WTC11 (cell line): ENCODE data around the gene IL1R1. TPM values are rescaled to one million over a fixed set of nuclear protein-coding genes. Genes with fewer than 3 reads are reported as not detected.

ENCODE experiments used
- ATAC-seq: fragments of 200-7000 bp; cut with Tn5 transposase; 2 replicates; pipeline ENCODE4 v1.10.0; 2021; ENCODE audit warnings: mild to moderate bottlenecking, moderate library complexity
- CTCF ChIA-PET: fragments of 300-600 bp; sonication (Branson Sonifier 250); formaldehyde crosslinking; loops from one replicate; lab custom pipeline; 2021; ENCODE audit warnings: antibody characterized with exemption; lab: Charles Lee
- POLR2A ChIA-PET: fragments of 350-600 bp; sonication (Branson Sonifier 250); formaldehyde crosslinking; loops from one replicate; lab custom pipeline; 2021; ENCODE audit warnings: antibody characterized with exemption; lab: Charles Lee
- DNase-seq: peaks from one replicate; pipeline ENCODE4 v3.0.0; 2021; ENCODE audit warnings: low spot score
- H3K27ac Mint-ChIP-seq: 2 replicates; pipeline ENCODE4 v1.8.0; 2021; ENCODE audit warnings: mixed read lengths
- H3K27me3 Mint-ChIP-seq: 2 replicates; pipeline ENCODE4 v1.8.0; 2021; ENCODE audit warnings: low read depth, mild to moderate bottlenecking, moderate library complexity, mixed read lengths
- H3K36me3 Mint-ChIP-seq: 2 replicates; pipeline ENCODE4 v1.8.0; 2021; ENCODE audit warnings: mixed read lengths
- H3K4me1 Mint-ChIP-seq: 2 replicates; pipeline ENCODE4 v1.8.0; 2022; ENCODE audit warnings: mixed read lengths
- H3K4me3 Mint-ChIP-seq: 2 replicates; pipeline ENCODE4 v1.8.0; 2021; ENCODE audit warnings: mild to moderate bottlenecking, moderate library complexity, mixed read lengths
- H3K9me3 Mint-ChIP-seq: 2 replicates; pipeline ENCODE4 v1.8.0; 2021; ENCODE audit warnings: mixed read lengths
- ARID4B ChIP-seq: sonication (generic); formaldehyde crosslinking; IDR thresholded peaks from 2 replicates; pipeline ENCODE4 v1.8.0; 2023; ENCODE audit warnings: missing genetic modification reagents, mild to moderate bottlenecking, borderline replicate concordance
- E2F5 ChIP-seq: sonication (generic); formaldehyde crosslinking; IDR thresholded peaks from 2 replicates; pipeline ENCODE4 v1.8.1; 2022; ENCODE audit warnings: mild to moderate bottlenecking, moderate library complexity, missing genetic modification reagents
- GRHL2 ChIP-seq: fragments of 250-450 bp; sonication (Bioruptor Pico); IDR thresholded peaks from 2 replicates; pipeline ENCODE4 v1.8.0; 2022; ENCODE audit warnings: mild to moderate bottlenecking, moderate library complexity; ENCODE audit not compliant: insufficient replicate concordance, severe bottlenecking
- IRF2 ChIP-seq: sonication (generic); formaldehyde crosslinking; IDR thresholded peaks from 2 replicates; pipeline ENCODE4 v1.8.0; 2022; ENCODE audit warnings: low read depth, missing genetic modification reagents, borderline replicate concordance
- NFATC4 ChIP-seq: fragments of 250-450 bp; sonication (Bioruptor Pico); IDR thresholded peaks from 2 replicates; pipeline ENCODE4 v1.9.0; 2021; ENCODE audit warnings: mild to moderate bottlenecking
- NFYB ChIP-seq: sonication (generic); formaldehyde crosslinking; conservative IDR thresholded peaks from 2 replicates; pipeline ENCODE4 v1.8.0; 2022; ENCODE audit warnings: low read depth, missing genetic modification reagents
- PREB ChIP-seq: sonication (generic); formaldehyde crosslinking; IDR thresholded peaks from 2 replicates; pipeline ENCODE4 v1.8.1; 2022; ENCODE audit warnings: mild to moderate bottlenecking, missing genetic modification reagents, moderate library complexity, borderline replicate concordance
- SMAD3 ChIP-seq: sonication (generic); formaldehyde crosslinking; IDR thresholded peaks from 2 replicates; pipeline ENCODE4 v1.8.0; 2022; ENCODE audit warnings: missing genetic modification reagents, mild to moderate bottlenecking, borderline replicate concordance
- SMAD4 ChIP-seq: sonication (generic); formaldehyde crosslinking; IDR thresholded peaks from 2 replicates; pipeline ENCODE4 v1.8.0; 2022; ENCODE audit warnings: mild to moderate bottlenecking, missing genetic modification reagents
- USF1 ChIP-seq: sonication (generic); formaldehyde crosslinking; IDR thresholded peaks from 2 replicates; pipeline ENCODE4 v1.8.0; 2022; ENCODE audit warnings: mild to moderate bottlenecking, missing genetic modification reagents
- USF2 ChIP-seq: sonication (generic); formaldehyde crosslinking; IDR thresholded peaks from 2 replicates; pipeline ENCODE4 v1.8.1; 2023; ENCODE audit warnings: mild to moderate bottlenecking, missing genetic modification reagents, moderate library complexity
- ZNF232 ChIP-seq: sonication (generic); formaldehyde crosslinking; IDR thresholded peaks from 2 replicates; pipeline ENCODE4 v1.8.0; 2022; ENCODE audit warnings: mild to moderate bottlenecking, missing genetic modification reagents
- ZNF317 ChIP-seq: sonication (generic); formaldehyde crosslinking; IDR thresholded peaks from 2 replicates; pipeline ENCODE4 v1.8.1; 2023; ENCODE audit warnings: low read depth, mild to moderate bottlenecking, moderate library complexity, missing genetic modification reagents, borderline replicate concordance
- ZNF425 ChIP-seq: fragments of 250-450 bp; sonication (Bioruptor Pico); conservative IDR thresholded peaks from 2 replicates; pipeline ENCODE4 v1.9.0; 2021; ENCODE audit warnings: mild to moderate bottlenecking
- ZNF512 ChIP-seq: sonication (generic); formaldehyde crosslinking; IDR thresholded peaks from 2 replicates; pipeline ENCODE4 v1.8.1; 2022; ENCODE audit warnings: missing genetic modification reagents, borderline replicate concordance
- ZNF532 ChIP-seq: fragments of 250-450 bp; sonication (Bioruptor Pico); IDR thresholded peaks from 2 replicates; pipeline ENCODE4 v1.9.0; 2021; ENCODE audit warnings: mild to moderate bottlenecking, borderline replicate concordance
- ZNF671 ChIP-seq: fragments of 250-450 bp; sonication (Bioruptor Pico); IDR thresholded peaks from 2 replicates; pipeline ENCODE4 v1.8.0; 2021; ENCODE audit warnings: mild to moderate bottlenecking
- ZSCAN18 ChIP-seq: fragments of 250-450 bp; sonication (Bioruptor Pico); IDR thresholded peaks from 2 replicates; pipeline ENCODE4 v2.1.2; 2022; ENCODE audit warnings: mild to moderate bottlenecking, moderate library complexity
- total RNA-seq: library from RNA; stranded (reverse); gene quantifications from 3 replicates; pipeline ENCODE4 v1.2.3, GENCODE V29; 2021

IL1R1 gene
- total RNA-seq, 1 experiment from 2014 or later: 0.37 TPM

- TF ChIP-seq SMAD4 (CRISPR knock-in tag) (no peak), NFYB (CRISPR knock-in tag) (no peak), ZSCAN18 (CRISPR knock-in tag) (no peak), IRF2 (no peak), ZNF671 (no peak), ZNF512 (CRISPR knock-in tag) (no peak), NFATC4 (CRISPR knock-in tag) (no peak), SMAD3 (no peak)
Observed at GRCh38 chr2:102117472-102117858, 25.1 kb upstream of the IL1R1 start (continued).

GRCh38 chr2:102119255-102119654 lies 23.3 kb upstream of the IL1R1 start:
- ChIA-PET POLR2A (interaction anchor here (0.6 kb wide), 1 partner anchor 11 kb away, joined by 4 read pairs; no protein-coding TSS in a partner anchor), CTCF (interaction anchor here (0.7 to 0.9 kb wide), 2 partner anchors 132 to 777 kb away, joined by 3 to 4 read pairs; no protein-coding TSS in a partner anchor)
- no peak overlapping the region for H3K4me3 Mint-ChIP-seq
- TF ChIP-seq ZNF425 (CRISPR knock-in tag): no peak
- TF ChIP-seq ZNF232: no peak
- no peak for TF ChIP-seq GRHL2
- no peak for TF ChIP-seq PREB (CRISPR knock-in tag)
- TF ChIP-seq ZNF317 (CRISPR knock-in tag): no peak
- no peak for TF ChIP-seq USF1
- TF ChIP-seq ARID4B (CRISPR knock-in tag): no peak
- no peak for TF ChIP-seq ZNF532
- no peak for TF ChIP-seq E2F5 (CRISPR knock-in tag)
- no peak for TF ChIP-seq USF2 (CRISPR knock-in tag)

More at GRCh38 chr2:102119255-102119654, 23.3 kb upstream of the IL1R1 start:
- ATAC-seq (no peak), DNase-seq (no peak)
- Mint-ChIP-seq H3K27me3 (no peaks in the 10 kb centered on the region), H3K36me3 (no peaks in the 10 kb centered on the region), H3K4me1 (0 out of 2 replicates have a peak, but pooled peaks cover 3% of the 10 kb centered on the region), H3K9me3 (no peaks in the 10 kb centered on the region; the same call in 1 of the 2 replicates), H3K27ac (no peak overlapping the region)
